HG03095 (cell line): ENCODE data around the gene MYO7A.

Experiments
- ATAC-seq: cut with Tn5 transposase; IDR thresholded peaks from one replicate; pipeline ENCODE4 v1.9.1; 2021; ENCODE audit warnings: moderate library complexity; ENCODE audit not compliant: unreplicated experiment

Gene MYO7A

DNA sequence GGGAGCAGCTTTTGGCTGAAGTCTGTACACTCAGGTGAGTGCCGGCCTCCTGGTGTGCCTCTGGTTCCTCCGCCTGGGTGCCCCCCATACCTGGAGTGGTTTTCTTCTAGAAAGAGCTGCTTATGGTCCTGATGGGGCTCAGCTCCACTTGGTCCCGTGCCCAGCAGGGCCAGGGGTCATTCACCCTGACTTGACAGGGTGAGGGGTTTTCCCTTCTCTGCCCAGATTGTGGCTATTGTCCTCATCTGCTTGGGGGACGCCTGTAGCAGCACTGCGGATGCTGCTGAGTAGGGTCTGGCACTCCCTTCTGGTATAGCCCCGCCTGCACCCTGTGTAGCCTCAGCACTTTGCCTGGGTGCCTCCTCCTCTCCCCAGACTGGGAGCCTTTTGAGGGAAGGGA is 17.2 kb upstream of the MYO7A start:
- no peak for ATAC-seq

DNA sequence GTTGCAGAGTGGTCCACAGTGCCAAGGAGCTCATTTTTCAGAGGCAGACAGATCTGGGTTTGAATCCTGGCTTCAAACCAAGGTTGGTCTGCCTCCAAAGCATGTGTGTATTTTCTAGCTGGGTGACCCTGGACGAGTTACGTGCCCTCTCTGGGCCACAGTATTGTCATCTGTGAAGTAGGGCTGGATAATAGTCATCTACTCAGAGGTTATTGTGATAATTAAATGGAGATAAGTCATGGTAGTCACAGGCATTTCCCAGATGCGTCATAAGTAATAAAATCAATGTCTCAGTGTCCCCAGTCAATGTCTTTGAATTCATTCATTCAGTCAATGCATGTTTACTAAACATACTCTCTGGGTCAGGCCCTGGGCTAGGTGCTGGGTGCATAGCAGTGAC is 16.8 kb upstream of the MYO7A start:
- no peak for ATAC-seq

DNA sequence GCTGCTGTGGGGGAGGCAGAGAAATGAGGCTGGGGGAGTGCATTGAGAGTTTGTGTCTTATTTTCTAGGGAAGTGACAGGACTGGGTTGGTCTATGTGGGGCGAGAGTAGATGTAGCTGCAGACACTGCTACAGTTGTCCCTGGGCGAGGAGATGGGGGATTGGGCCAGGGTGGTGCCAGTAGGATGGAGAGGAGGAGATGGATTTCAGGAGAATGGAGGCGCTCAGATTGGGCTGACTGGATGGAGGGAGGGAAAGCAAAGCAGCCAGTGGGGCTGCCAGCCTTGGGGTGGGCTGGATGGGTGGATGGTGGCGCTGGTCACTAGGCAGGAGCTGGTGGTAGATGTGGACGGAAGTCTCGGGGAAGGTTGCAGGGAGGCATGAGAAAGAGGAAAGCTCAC is 16.1 kb upstream of the MYO7A start:
- ATAC-seq: no peak

DNA sequence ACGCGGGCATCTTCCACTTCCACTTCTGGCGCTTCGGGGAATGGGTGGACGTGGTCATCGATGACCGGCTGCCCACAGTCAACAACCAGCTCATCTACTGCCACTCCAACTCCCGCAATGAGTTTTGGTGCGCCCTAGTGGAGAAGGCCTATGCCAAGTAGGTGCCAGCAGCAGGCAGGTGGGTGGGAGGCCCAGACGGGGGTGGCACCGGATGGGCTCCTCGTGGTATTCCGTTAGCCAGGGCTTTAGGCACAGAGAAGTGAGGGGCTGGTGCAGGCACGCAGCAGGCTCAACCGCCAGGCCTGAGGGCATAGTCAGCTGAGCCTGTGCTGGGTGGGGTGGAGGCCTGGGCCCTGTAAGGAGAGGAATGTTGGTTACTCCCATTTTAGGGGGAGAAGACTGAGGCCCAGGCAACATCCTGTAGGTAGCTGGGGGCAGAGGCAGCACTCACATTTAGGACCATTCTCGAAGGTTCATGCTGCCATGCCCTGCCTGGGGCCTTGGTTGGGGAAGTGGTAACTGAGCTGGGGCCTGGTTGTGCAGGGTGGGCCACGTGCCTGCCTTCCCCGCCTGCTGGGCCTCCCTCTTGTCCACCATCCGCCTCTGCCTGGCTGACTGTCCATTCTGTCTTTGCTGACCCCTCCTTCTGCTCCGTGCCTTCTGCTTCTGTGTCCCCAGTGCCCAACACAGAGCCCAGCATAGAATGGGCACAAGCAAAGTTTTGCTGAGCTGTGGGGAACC is 15.2 kb upstream of the MYO7A start:
- ATAC-seq: no peak

DNA sequence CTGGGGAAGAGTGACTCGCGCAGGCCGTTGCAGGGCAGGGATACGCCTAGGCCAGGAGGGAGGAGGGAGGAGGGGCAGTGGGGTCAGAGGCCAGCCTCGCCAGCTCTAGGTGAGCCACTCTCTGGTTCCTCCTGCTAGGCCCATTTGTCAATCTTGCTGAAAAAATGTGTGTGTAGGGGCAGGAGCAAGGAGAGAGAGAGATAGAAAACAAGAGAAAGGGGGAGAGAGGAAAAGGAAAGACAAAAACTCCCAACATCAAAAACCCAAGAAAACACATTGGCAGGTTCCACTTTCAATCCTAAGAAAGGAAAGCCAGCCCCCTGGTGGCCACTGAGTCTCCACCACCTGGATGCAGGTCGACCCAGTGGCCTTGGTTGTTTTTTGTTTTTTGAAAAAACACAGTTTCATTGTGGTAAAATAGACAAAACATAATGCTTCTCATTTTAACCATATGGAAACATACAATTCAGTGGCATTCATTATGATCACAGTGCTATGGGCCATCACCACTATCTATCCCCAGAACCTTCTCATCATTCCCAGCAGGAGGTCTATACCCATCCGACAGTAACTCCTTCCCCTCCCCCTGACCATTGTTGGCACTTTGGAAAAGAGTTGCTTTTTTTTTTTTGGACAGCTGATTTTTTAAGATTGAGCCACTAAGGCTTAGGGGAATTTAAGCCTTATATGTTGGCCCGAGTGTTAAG is 14.5 kb upstream of the MYO7A start:
- no peak for ATAC-seq

DNA sequence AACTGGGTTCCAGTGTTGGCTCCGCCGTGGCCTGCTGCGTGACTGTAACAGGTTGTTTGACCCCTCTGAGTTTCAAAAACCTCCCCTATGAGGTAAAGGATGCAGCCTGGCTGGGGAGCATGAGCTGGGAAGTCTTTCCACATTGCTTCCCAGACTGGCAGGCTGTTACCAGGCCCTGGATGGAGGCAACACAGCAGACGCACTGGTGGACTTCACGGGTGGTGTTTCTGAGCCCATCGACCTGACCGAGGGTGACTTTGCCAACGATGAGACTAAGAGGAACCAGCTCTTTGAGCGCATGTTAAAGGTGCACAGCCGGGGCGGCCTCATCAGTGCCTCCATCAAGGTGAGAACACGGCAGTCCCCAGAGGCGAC is 14.0 kb upstream of the MYO7A start:
- ATAC-seq: no peak

DNA sequence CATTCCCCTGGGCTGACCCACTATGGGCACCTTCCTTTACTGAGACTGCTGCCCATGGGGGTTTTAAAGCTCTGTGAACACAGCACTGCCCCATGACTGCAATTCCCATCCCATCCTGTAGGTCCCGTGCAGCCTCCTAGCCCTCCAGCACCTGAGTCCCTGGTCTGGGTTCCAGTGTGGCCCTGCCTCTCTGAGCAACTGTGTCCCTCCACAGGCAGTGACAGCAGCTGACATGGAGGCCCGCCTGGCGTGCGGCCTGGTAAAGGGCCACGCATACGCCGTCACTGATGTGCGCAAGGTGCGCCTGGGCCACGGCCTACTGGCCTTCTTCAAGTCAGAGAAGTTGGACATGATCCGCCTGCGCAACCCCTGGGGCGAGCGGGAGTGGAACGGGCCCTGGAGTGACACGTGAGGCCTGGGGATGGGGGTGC is 12.8 kb upstream of the MYO7A start:
- no peak for ATAC-seq

DNA sequence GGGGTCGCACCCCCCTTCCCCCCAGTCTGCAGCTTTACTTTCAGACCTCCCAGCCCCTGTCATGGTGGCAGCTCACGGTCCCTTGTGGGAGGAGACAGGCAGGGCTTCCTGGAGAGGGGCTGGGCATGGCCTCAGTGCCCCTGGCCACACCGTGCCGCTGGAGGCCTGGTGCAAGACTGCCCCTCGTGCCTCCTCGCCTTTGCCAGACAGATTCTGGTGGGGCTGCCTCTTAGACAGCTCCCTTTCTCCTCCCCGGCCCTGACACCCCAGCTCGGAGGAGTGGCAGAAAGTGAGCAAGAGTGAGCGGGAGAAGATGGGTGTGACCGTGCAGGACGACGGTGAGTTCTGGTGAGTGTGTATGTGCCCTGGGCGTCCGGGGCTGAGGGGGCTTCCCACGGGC is 12.1 kb upstream of the MYO7A start:
- ATAC-seq: no peak

DNA sequence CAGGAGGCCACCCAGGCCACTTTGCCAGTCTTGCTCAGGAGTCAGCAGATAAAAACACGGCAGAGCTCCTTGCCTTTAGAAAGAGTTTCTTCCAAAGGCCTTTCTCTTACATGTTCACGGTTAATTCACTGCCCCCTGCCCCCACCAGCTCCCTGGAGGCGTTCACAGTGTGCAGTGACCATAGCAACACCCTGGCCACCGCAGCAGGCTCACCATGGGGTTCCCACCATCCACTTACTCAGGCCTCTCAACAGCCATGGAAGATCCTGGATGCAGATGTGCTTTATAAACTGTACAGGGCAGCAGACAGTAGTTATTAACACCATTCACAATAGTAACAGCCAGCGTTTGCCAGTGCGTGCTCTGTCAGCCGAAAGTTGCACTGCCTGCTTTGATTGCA is 10.6 kb upstream of the MYO7A start:
- ATAC-seq: no peak

DNA sequence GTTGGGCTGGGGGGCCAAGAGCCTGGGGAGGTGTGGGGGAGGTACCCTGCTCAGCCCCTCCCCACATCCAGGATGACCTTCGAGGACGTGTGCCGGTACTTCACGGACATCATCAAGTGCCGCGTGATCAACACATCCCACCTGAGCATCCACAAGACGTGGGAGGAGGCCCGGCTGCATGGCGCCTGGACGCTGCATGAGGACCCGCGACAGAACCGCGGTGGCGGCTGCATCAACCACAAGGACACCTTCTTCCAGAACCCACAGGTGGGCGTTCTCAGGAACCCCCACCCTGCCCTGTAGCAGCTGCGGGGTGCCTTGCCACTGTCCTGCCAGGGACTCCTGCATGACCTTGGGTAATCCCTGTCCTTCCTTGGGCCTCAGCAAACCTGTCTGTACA is 10.0 kb upstream of the MYO7A start:
- ATAC-seq: no peak

DNA sequence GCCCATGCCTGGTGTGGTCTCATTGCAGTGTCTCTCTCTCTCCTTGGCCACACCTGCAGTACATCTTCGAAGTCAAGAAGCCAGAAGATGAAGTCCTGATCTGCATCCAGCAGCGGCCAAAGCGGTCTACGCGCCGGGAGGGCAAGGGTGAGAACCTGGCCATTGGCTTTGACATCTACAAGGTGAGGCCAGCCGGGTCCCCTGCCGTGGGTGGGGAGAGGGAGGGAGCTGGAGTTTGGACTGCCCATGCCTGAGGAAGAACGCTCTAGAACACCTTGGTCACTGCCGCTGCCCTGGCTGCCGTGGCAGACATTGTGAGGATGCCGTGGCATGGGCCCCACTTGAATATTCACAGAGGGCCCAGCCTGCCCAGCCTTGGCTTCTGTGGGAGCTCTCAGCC is 9.1 kb upstream of the MYO7A start:
- ATAC-seq: no peak

DNA sequence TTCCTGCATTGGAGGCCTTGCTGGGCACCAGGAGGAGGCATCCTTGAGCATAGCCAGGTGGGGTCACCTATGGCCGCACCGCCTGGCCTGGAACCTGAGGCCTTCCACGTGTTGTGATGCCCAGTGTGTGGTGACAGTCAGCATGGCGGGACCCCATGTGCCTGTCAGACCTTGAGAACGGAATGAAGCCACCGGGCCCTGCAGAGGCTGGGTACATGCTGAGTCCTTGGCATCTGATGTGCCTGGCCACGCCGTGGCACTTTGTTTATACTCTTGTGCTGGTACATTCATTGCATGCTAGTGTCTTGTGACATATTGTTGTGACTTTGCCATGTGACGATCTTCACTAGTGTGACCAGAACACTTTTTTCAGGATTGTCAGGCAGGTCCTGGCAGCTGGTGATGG is 8.5 kb upstream of the MYO7A start:
- ATAC-seq: no peak

DNA sequence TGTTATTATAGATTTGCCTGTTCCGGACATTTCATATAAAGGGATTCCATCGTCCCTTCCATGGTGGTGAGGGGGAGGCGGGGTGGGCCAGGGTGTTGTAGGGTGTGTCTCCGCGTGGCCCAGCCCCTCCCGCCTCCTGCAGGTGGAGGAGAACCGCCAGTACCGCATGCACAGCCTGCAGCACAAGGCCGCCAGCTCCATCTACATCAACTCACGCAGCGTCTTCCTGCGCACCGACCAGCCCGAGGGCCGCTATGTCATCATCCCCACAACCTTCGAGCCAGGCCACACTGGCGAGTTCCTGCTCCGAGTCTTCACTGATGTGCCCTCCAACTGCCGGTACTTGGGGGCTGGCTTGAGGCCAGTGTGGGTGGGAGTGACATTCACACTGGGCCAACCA is 7.5 kb upstream of the MYO7A start:
- ATAC-seq: no peak

DNA sequence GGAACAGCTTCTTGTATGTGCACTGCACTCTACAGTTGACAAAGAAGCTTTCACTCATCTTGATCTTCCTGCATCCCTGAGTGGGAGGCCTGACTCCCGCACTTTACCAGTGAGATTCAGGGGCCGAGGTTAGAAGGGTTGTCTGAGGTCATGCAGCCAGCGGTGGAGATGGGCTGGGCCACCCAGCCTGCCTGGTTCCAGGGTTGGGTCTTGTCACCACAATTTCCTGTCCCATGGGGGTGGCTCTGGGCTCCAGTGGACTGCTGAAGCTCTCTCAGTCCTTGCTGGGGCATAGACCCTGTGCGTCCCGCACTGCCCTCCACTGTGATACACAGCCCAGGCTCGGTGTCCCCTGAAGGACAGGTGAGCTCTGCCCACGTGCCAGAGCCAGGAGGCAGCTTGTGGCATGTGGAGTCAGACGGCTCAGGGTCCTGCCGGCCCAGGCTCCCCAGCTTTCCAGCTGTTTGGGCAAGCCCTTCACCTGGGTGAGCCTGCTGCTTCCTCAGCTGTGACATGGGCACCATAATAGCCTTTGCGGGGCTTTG is 6.9 kb upstream of the MYO7A start:
- ATAC-seq: no peak

DNA sequence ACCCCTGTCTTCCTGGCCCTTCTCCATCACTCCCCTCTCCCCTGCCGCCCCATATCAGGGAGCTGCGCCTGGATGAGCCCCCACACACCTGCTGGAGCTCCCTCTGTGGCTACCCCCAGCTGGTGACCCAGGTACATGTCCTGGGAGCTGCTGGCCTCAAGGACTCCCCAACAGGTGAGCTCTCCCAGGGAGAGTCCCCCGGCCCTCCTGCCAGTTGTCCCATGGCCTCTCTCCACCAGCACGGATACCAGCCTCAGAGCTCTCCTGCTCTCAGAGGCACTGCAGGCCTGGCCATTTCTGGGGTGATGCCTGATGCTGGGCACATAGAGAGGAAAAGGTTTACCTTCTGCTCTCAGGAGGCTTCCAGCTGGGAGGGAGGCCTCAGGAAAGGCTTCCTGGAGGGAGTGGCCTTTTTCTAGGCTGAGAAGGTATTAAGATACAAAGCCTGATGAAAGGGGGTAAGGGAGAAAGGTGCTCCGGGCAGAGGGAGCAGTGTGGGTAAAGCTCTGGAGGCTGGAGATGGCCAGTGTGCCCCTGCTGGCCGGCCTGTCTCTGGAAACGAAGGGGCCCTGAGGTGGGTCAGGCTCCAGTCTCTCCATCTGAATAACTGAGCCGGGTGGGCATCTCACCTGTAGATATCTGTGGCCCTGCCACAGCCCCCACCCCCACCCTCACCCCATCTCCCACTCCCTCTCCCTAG is 6.0 kb upstream of the MYO7A start:
- ATAC-seq: no peak

DNA sequence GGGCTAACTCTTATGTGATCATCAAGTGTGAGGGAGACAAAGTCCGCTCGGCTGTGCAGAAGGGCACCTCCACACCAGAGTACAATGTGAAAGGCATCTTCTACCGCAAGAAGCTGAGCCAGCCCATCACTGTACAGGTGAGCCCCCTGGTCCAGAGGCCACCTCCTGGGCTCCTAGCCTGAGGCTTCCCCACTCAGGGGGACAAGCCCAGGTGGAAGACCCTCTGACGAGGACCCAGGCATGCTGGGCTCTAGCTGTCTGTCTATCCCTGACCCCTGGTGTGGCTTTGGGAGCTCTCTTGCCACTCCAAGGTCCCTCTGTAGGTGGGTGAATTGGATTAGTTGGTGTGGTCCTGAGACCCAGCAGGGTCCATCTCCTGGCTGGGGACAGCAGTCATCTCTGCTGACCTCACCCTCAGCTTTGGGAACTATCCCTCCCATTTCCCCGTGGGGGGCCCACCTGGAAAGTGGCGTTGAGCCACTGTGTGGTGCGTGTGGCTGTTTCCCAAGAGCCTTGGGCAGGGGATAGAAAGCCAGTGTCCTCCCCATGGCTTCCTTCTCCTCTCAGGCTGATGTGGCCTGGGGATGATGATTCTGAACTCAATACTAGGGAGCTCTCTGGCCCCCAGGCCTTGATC is 5.4 kb upstream of the MYO7A start:
- ATAC-seq: no peak

DNA sequence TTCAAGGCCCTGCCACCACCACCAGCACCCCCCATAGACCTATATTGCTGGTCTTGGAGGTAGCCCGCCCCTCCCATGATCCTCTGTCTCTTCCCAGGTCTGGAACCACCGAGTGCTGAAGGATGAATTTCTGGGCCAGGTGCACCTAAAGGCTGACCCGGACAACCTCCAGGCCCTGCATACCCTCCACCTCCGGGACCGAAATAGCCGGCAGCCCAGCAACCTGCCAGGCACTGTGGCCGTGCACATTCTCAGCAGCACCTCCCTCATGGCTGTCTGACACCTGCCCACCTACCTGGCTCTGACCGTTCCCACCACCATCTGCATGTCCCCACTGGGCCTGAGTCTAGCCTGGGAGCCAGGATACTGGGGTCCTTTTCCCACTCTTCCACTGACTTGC is 4.5 kb upstream of the MYO7A start:
- no peak for ATAC-seq

DNA sequence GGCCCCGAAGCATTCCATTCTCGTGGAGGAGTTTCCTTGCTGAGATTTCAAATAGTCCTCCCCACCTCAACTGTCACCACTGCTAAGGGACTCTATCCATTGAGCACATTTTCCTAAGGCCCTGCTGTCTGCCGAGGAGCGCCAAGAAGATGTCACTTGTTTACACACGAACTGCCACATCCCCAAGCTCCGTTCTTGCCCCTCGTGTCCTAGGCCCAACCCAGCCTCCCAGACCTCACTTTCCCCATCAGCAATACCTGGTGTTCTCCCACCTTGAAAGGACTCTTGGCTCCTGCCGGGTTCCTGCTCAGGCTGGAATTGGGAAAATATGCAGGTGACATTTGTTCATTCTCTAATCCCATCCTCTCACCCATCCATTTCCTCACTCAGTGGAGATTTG is 4.0 kb upstream of the MYO7A start:
- ATAC-seq: no peak

DNA sequence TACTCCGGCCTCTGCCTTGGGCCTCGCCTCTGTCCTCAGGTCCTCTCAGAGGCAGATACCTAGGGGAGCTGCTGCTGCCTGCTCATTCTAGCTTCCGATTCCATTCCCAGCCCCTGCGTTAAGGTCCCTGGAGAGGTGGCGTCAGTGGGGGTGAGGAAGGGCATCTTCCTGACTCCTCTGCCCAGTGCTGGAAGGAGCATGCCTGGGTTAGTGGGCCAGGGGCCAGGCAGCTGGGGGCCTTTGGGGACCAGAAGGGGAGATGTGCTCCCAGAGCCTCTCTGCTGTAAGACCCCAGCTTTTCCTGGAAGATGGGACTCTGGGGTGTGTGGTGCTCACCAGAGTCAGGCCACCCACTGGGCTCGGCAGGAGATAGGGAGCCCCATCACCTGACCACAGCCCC is 3.6 kb upstream of the MYO7A start:
- no peak for ATAC-seq

DNA sequence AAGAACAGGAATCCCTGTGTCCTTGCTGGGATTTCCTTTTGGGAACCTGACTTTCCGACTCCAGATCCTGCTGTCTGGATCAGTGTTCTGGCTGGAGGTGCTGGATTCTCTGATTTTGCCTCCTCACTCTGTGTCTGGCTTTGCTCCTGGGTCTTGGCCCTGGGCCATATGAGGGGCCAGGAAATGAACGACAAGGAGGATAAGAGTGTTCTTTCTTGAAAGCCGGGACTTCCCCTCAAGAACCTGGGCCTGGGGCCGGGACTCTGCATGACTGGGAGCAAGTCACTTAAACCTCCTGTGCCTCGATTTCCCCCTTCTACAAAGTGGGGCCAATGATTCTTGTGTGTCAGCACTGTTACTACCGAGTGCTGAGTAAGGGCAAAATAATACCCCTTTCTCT is 2.9 kb upstream of the MYO7A start:
- no peak for ATAC-seq

DNA sequence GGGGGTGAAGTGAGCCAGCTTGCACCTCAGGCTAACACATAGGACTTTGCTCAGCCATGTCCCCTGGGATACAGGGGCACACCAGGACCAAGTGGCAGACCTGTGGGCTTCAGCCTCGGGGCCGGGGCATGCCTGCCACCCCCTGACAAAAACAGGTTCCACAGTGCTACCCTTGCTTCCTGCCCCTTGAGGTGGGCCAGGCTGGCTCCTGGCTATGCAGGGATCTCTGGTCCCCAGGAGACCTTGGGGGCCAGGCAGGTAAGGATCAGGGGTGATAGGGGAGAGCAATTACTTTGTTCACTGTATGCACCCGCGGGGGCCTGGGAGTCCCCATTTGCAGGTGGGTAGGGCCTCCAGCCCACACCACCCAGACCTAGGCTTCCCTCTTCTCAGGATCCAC is 2.4 kb upstream of the MYO7A start:
- ATAC-seq: no peak
